HFFc6 (cell line): ENCODE results near the gene DEGS2. TPM values are rescaled to one million over a fixed set of nuclear protein-coding genes. Genes with fewer than 3 reads are reported as not detected.

Experiments used
- DNase-seq: peaks from one replicate; pipeline ENCODE4 v3.0.0-alpha.2; 2018
- H3K27ac Mint-ChIP-seq: 2 replicates; pipeline ENCODE4 v1.8.0; 2020; ENCODE audit warnings: mild to moderate bottlenecking, mixed read lengths
- H3K27me3 Mint-ChIP-seq: 2 replicates; pipeline ENCODE4 v1.8.0; 2021; ENCODE audit warnings: mild to moderate bottlenecking, moderate library complexity, mixed read lengths; ENCODE audit not compliant: insufficient read depth
- H3K36me3 Mint-ChIP-seq: 2 replicates; pipeline ENCODE4 v1.8.0; 2021; ENCODE audit warnings: low read depth, mixed read lengths
- H3K4me1 Mint-ChIP-seq: 2 replicates; pipeline ENCODE4 v1.8.0; 2020; ENCODE audit warnings: low read depth, mixed read lengths
- H3K4me3 Mint-ChIP-seq: 2 replicates; pipeline ENCODE4 v1.8.0; 2020; ENCODE audit warnings: mild to moderate bottlenecking, moderate library complexity, mixed read lengths
- H3K9me3 Mint-ChIP-seq: 2 replicates; pipeline ENCODE4 v1.8.0; 2020; ENCODE audit warnings: mild to moderate bottlenecking, mixed read lengths
- CTCF ChIP-seq: fragments of 200-600 bp; sonication (generic); IDR thresholded peaks from 2 replicates; pipeline ENCODE4 v1.5.0; 2021; ENCODE audit warnings: antibody characterized with exemption, mild to moderate bottlenecking
- total RNA-seq, 6 experiments: library from RNA; stranded (reverse); fragmentation: NEBNext Ultra II Directional; extraction: Animal tissue kit (Norgen Biotek cat#: 25700); gene quantifications; 2 replicates in 1 of 6; 3 replicates in 5 of 6; pipeline ENCODE4 v1.2.3, GENCODE V29; 2021

The DEGS2 gene
- total RNA-seq, 6 experiments from 2014 or later: not detected

GRCh38 chr14:100132161-100132902 lies 27.1 kb downstream of the DEGS2 start:
- no peak overlapping the region for H3K27ac Mint-ChIP-seq
- H3K9me3 Mint-ChIP-seq: no peaks in the 10 kb centered on the region

DNA sequence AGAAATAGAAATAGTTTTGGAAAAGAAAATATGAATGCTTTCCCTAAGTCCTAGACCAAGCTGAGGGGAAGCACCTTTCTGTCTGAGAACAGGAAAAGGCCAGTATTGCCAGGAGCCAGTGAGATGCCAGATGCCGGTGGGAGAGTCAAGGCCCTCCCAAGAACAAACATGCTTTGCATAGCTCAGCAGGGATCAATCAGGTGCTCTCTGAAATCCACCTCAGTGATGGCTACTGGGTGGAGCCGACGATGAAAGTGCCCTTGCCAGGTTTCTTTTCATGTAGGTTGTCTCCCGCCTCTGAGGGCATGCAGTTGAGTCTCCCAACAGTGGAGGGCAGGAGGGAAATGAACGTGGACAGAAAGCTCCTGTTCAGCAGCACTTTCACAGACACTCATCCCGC lies 28.3 kb downstream of the DEGS2 start:
- Mint-ChIP-seq H3K4me1 (no peaks in the 10 kb centered on the region; the same call in 1 of the 2 replicates), H3K27ac (no peak overlapping the region), H3K9me3 (no peaks in the 10 kb centered on the region), H3K27me3 (peaks cover 21% of the 10 kb centered on the region), H3K36me3 (no peaks in the 10 kb centered on the region), H3K4me3 (no peak overlapping the region)
- no peak for DNase-seq
- TF ChIP-seq CTCF: no peak

More at GRCh38 chr14:100132161-100132902, 27.1 kb downstream of the DEGS2 start:
- Mint-ChIP-seq H3K36me3 (no peaks in the 10 kb centered on the region), H3K27me3 (peaks cover 18% of the 10 kb centered on the region), H3K4me1 (no peaks in the 10 kb centered on the region; the same call in 1 of the 2 replicates), H3K4me3 (no peak overlapping the region)
- no peak for TF ChIP-seq CTCF
- no peak for DNase-seq

DNA sequence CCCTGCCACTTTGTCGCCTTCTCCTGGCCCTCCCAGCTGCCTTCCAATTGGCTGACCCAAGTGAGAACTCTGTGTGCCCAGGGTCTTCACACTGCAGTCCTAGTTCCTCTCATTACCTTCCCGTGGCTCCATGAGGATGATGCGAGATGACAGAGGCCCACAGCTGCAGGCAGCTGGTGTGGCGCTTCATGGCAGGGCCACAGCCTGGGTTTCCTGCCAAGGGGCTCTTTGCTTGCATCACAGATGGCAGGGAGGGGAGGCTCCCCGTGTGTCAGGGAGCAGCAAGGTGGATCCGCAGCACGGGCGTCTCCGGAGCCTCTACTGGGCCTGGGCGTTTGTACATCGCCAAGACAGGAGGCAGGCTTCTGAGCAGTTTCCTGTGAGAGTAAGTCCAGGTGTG lies 28.9 kb downstream of the DEGS2 start:
- H3K27ac Mint-ChIP-seq: no peak overlapping the region
- H3K36me3 Mint-ChIP-seq: no peaks in the 10 kb centered on the region
- no peaks in the 10 kb centered on the region for H3K9me3 Mint-ChIP-seq
- TF ChIP-seq CTCF: no peak
- no peak overlapping the region for H3K4me3 Mint-ChIP-seq
- DNase-seq: no peak
- no peaks in the 10 kb centered on the region; the same call in 1 of the 2 replicates for H3K4me1 Mint-ChIP-seq
- peaks cover 21% of the 10 kb centered on the region for H3K27me3 Mint-ChIP-seq

DNA sequence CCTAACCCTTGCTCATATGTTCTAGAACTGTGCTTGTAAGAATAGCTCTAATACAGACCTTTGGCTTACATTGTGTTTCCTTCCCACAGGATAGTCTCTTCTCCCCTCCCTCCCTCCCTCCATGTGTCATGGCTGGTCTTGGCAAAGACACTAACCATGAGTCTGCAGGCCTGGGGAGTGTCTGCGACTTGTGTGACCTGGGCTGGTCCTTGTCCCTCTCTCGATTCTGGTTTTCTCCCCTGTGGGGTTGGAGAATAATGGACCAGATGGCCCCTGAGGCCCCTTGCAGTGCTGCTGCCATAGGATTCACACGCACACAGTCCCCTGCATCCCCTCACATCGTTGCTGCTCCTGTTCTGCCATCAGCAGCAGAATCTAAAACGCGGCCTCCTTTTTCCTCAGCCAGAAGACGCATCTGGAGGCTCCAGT lies 30.3 kb downstream of the DEGS2 start:
- no peak overlapping the region for H3K27ac Mint-ChIP-seq
- H3K27me3 Mint-ChIP-seq: peaks cover 18% of the 10 kb centered on the region
- H3K4me3 Mint-ChIP-seq: no peak overlapping the region
- no peak for TF ChIP-seq CTCF
- H3K4me1 Mint-ChIP-seq: no peaks in the 10 kb centered on the region; the same call in 1 of the 2 replicates
- H3K36me3 Mint-ChIP-seq: no peaks in the 10 kb centered on the region
- no peak for DNase-seq
- no peaks in the 10 kb centered on the region for H3K9me3 Mint-ChIP-seq

DNA sequence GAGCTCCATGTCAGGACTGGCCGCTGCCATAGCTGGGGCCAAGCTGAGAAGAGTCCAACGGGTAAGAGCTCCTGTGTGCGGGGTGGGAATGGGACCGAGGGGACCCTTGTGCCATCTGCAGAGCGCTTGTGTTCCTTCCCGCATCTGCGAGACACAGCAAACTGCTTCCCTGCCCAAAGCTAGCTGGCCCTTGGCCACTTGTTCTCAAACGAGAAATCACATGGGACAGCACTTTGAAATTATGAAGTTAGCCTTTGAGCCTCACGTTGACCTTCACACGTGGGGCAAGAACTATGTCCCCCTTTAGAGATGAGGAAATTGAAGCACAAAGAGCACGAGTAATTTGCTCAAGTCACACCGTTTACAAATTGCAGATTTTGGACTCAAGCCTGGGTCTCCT lies 30.8 kb downstream of the DEGS2 start:
- Mint-ChIP-seq H3K27me3 (peaks cover 15% of the 10 kb centered on the region), H3K9me3 (no peaks in the 10 kb centered on the region), H3K27ac (no peak overlapping the region), H3K4me1 (no peaks in the 10 kb centered on the region; the same call in 1 of the 2 replicates), H3K4me3 (no peak overlapping the region), H3K36me3 (no peaks in the 10 kb centered on the region)
- no peak for DNase-seq
- TF ChIP-seq CTCF: no peak
